Measurements from ENCODE around the gene CEP128. TPM values are rescaled to one million over a fixed set of nuclear protein-coding genes. Genes with fewer than 3 reads are reported as not detected.

CEP128 gene
- total and polyA plus RNA-seq, 2 experiments from 2014 or later: 7.6 to 17.6 TPM

- ATAC-seq (no peak), DNase-seq (ENCODE audit: low spot score) (no peak)
- no peak overlapping the region for H3K4me3 ChIP-seq
- TF ChIP-seq EZH2 (IDR thresholded peaks at IDR 0.05; ENCODE audit: low read depth, unreplicated experiment) (no peak), POLR2AphosphoS5 (IDR thresholded peaks at IDR 0.05; ENCODE audit: low read depth) (no peak), ETS1 (IDR thresholded peaks at IDR 0.05) (no peak), JUNB (IDR thresholded peaks at IDR 0.05; ENCODE audit: unreplicated experiment) (no peak), CREB1 (CRISPR knock-in tag; IDR thresholded peaks at IDR 0.05; ENCODE audit: low read depth) (no peak), EZH2phosphoT487 (IDR thresholded peaks at IDR 0.05; ENCODE audit: unreplicated experiment) (no peak), ZNF331 (CRISPR knock-in tag; IDR thresholded peaks at IDR 0.05; ENCODE audit: low read depth) (no peak), NANOG (IDR thresholded peaks at IDR 0.05; ENCODE audit: borderline replicate concordance) (no peak), ZNF114 (CRISPR knock-in tag; IDR thresholded peaks at IDR 0.05) (no peak)
- H3K27ac ChIP-seq (ENCODE audit: low read depth): no peak overlapping the region
- no peaks in the 10 kb centered on the region for H4K20me1 ChIP-seq (replicated peaks; ENCODE audit: insufficient read depth)
- no peaks in the 10 kb centered on the region for H3K4me1 ChIP-seq (ENCODE audit: insufficient read depth)
- H3K4me2 ChIP-seq: no peak overlapping the region
- no peaks in the 10 kb centered on the region for H3K36me3 ChIP-seq (ENCODE audit: insufficient read depth)
- Mint-ChIP-seq H3K27ac (no peak overlapping the region), H3K4me3 (no peak overlapping the region), H3K36me3 (ENCODE audit: low read depth) (no peaks in the 10 kb centered on the region), H3K4me1 (no peaks in the 10 kb centered on the region), H3K9me3 (no peaks in the 10 kb centered on the region), H3K27me3 (ENCODE audit: insufficient read depth, low read depth, poor library complexity) (no peaks in the 10 kb centered on the region)
- H3K9me2 ChIP-seq (ENCODE audit: insufficient read depth): no peaks in the 10 kb centered on the region
- no peak overlapping the region for H2AFZ ChIP-seq
- no peaks in the 10 kb centered on the region for H3F3A ChIP-seq (replicated peaks; ENCODE audit: low read depth)
- H3K27me3 ChIP-seq (ENCODE audit: insufficient read depth): no peaks in the 10 kb centered on the region
- H3K79me2 ChIP-seq (replicated peaks; ENCODE audit: insufficient read depth): no peaks in the 10 kb centered on the region
Measured at GRCh38 chr14:80764496-80764895, 177.0 kb downstream of the CEP128 start.

GRCh38 chr14:80762641-80763228, 178.8 kb downstream of the CEP128 start:
- Histone ChIP-seq H3K36me3 (ENCODE audit: insufficient read depth) (no peaks in the 10 kb centered on the region), H3K4me2 (no peak overlapping the region), H3K9me2 (ENCODE audit: insufficient read depth) (no peaks in the 10 kb centered on the region), H3K27me3 (ENCODE audit: insufficient read depth) (no peaks in the 10 kb centered on the region), H3F3A (replicated peaks; ENCODE audit: low read depth) (no peaks in the 10 kb centered on the region), H3K27ac (ENCODE audit: low read depth) (no peak overlapping the region), H2AFZ (no peak overlapping the region), H4K20me1 (replicated peaks; ENCODE audit: insufficient read depth) (no peaks in the 10 kb centered on the region), H3K4me3 (no peak overlapping the region), H3K79me2 (replicated peaks; ENCODE audit: insufficient read depth) (no peaks in the 10 kb centered on the region), H3K4me1 (ENCODE audit: insufficient read depth) (no peaks in the 10 kb centered on the region)
- Mint-ChIP-seq H3K27ac (no peak overlapping the region), H3K4me3 (no peak overlapping the region), H3K27me3 (ENCODE audit: insufficient read depth, low read depth, poor library complexity) (no peaks in the 10 kb centered on the region), H3K4me1 (no peaks in the 10 kb centered on the region), H3K36me3 (ENCODE audit: low read depth) (no peaks in the 10 kb centered on the region), H3K9me3 (no peaks in the 10 kb centered on the region)
- ATAC-seq (no peak), DNase-seq (ENCODE audit: low spot score) (no peak)
- TF ChIP-seq ZNF331 (CRISPR knock-in tag; IDR thresholded peaks at IDR 0.05; ENCODE audit: low read depth) (no peak), NANOG (IDR thresholded peaks at IDR 0.05; ENCODE audit: borderline replicate concordance) (no peak), JUNB (IDR thresholded peaks at IDR 0.05; ENCODE audit: unreplicated experiment) (no peak), POLR2AphosphoS5 (IDR thresholded peaks at IDR 0.05; ENCODE audit: low read depth) (no peak), REST (IDR thresholded peaks at IDR 0.05; ENCODE audit: unreplicated experiment) (no peak), CREB1 (CRISPR knock-in tag; IDR thresholded peaks at IDR 0.05; ENCODE audit: low read depth) (no peak), EZH2 (IDR thresholded peaks at IDR 0.05; ENCODE audit: low read depth, unreplicated experiment) (no peak), CTCF (conservative IDR thresholded peaks at IDR 0.05; ENCODE audit: low read depth in 2 of 2) (no peak), ETS1 (IDR thresholded peaks at IDR 0.05) (no peak)
